Melanocyte of skin (primary cell): ENCODE data around the gene TSPYL4. TPM values are rescaled to one million over a fixed set of nuclear protein-coding genes. Genes with fewer than 3 reads are reported as not detected.

Experiments used
- total RNA-seq, 2 donors: library from RNA; depleted of rRNA; stranded (reverse); fragments of >200 nt; gene quantifications; 2 replicates each; pipeline ENCODE4 v1.2.3, GENCODE V29; 2012

TSPYL4 gene
- 10 to 100 TPM in 1 of 2 donors, 1 to 10 TPM in 1; 9.7 to 11.4 TPM for total RNA-seq

DNA sequence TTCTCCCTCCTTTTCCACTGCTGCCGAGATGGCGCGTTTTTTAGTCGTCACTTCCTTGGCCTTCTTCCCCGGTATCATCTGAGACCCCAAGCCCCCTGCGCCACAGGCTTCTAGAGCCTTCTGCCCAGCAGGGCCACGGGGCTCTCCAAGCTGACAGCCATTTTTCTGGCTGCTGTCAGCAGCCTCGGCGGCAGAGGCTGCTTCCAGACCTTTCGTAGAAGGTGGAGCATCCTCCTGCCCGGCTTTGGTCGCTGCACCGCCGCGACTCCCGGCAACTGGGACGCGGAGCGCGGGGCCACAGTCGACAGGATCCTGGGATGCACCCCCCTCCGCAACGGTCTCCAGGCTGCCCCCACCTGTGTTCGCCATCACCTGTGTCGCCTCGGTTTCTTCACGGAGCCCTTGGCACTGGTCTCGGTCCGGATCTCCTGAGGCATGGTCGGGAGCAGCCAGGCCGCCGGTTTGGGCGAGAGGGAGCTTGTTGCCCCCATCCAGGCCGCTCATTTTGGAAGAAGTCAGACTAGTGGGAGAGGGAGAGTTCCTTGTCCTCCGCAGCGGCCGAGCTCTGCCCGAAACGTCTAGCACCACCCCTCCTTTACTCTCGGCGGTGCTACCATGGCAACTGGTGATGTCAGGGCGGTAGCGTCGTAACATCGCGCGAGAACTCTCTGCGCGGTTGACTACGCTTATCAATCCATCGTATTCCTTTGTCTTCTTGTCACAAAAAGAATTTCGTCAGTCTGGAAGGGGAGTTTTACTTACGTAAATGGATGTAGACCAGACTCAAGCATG is at the start of gene TSPYL4:
TSPYL4 (minus strand) TSS at position 571 of the 792 bp plus-strand sequence; CDS start at position 504, 67 bp downstream.

DNA sequence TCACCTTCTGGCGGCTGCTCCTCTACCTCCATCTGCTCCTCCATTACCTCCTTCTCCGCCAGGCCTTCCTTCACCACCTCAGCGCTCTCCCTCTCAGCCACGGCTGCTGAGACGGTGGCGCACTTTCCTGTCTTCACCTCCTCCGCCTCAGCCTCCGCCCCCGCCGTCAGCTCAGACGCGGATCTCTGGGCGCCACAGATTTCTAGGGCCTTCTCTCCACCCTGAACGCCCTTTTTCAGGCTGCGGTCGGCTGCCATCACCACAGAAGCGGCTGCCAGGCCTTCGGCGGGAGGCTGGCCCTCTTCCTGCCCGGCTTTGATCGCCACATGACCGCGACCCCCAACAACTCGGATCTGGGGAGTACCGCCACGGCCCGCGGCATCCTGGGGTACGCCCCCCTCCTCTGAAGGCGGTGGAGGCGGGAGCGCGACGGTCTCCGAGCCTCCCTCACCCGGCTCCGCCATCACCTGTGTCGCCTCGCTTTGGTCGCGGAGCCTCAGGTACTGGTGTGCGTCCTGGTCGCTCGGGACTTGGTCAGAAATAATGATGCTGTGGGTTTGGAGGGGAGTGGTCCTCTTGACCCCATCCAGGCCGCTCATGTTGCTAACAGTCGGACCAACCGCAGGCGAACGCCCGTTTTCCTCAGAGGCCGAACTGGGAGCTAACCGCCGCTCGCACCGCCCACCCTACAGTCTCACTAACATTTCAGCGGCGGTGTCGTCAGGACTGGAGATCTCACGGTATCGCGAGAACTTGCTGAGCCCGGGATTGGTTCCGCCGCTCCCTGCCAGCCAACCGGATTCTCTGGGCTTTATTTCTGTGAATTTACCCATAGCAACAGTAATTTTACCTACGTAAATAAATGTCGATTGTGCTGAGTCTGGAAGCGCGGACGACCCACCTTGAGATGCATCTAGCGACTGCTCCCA is 25.6 kb upstream of the TSPYL4 start, which contains the start of gene TSPYL1:
TSPYL1 (minus strand) TSS at position 699 of the 929 bp plus-strand sequence; CDS start at position 599, 100 bp downstream.

Other genes with a start within 250 kb of the TSPYL4 start
- gene FRK, start 193.2 kb downstream of the TSPYL4 start, total RNA-seq = 1 to 10 TPM in 1 of 2 donors, under 1 TPM in 1; 0.67 to 1.4 TPM
- 10 to 100 TPM in 1 of 2 donors, 1 to 10 TPM in 1; 9.7 to 13.8 TPM for gene NT5DC1, start 153.2 kb downstream of the TSPYL4 start, total RNA-seq
- gene COL10A1, start 127.9 kb downstream of the TSPYL4 start, total RNA-seq = not detected
- 10 to 100 TPM; 49.6 to 61.6 TPM for gene TSPYL1, start 25.9 kb upstream of the TSPYL4 start, total RNA-seq
- 10 to 100 TPM in 1 of 2 donors, 1 to 10 TPM in 1; 8.7 to 11.7 TPM for gene DSE, start 116.9 kb upstream of the TSPYL4 start, total RNA-seq
- gene CALHM6, start 207.3 kb upstream of the TSPYL4 start, total RNA-seq = under 1 TPM; 0.34 to 1.00 TPM